ENCODE data around the gene RHOG. TPM values are rescaled to one million over a fixed set of nuclear protein-coding genes. Genes with fewer than 3 reads are reported as not detected.

The RHOG gene
- total RNA-seq, 2 experiments from 2014 or later: 101 to 106 TPM

DNA sequence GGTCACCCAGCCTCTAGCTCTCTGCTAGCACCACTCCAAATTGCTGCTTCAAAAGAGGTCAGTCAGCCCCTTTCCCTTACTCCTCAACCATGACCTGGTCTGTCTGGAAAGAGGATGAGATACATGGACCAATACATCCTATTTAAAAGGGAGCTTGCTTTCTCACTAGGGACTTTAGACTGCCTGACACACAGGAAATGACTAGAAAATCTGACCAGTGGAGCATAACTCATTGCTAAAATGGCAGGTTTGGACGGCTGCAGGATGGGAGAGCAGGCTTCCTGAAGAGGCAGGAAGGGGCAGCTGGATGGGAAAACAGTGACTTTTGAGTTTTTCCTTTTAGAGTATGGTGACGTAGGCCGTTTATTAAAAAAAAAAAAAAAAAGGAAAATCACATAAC is 40.0 kb upstream of the RHOG start:
- Histone ChIP-seq H3K4me3 (ENCODE audit: low read length) (no peak overlapping the region), H3K4me1 (ENCODE audit: insufficient read depth, low read length) (peaks cover 38% of the 10 kb centered on the region)
- POLR2A ChIA-PET: interaction anchor here (1.1 kb wide), 1 partner anchor 25 kb away, joined by 9 read pairs; the partner anchor contains the start of gene STIM1

DNA sequence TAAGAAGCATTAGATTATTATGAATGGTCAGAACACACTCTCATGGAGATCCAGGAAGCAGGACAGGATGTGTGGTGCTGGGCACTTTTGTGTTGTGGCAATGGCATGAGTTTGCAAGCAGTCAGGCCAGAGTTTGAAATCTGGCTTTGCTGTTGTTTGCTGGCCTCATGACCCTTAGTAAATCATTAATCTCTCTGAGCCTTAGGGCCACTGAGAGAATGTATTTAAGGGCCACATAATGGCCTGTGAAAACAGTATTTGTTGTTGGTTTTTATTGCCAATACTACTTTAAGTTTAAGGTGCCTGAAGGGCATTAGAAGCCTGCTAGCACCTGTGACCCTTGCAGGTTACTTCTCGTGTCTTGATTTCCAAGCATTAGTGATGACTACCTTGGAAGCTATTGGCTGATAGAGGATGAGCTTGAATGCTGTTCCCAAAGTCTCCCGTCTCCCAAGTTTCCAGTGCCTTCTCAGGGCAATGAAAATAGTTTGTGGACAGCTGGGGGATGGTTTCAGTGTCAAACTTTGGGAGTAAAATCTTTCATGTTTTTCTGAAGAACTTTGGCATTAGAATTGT is 39.3 kb upstream of the RHOG start:
- POLR2A ChIA-PET: interaction anchor here (1.1 kb wide), 1 partner anchor 25 kb away, joined by 9 read pairs; the partner anchor contains the start of gene STIM1
- peaks cover 6% of the 10 kb centered on the region for H3K36me3 Mint-ChIP-seq (ENCODE audit: low read depth)

More for the DNA sequence above, 40.0 kb upstream of the RHOG start:
- Histone ChIP-seq H3K36me3 (ENCODE audit: insufficient read depth, low read length) (no peaks in the 10 kb centered on the region), H3K27ac (ENCODE audit: low read depth in 1 of 2, low read length in 2 of 2) (no peak overlapping the region), H3K27me3 (ENCODE audit: control insufficient read depth in 1 of 2, insufficient read depth in 2 of 2, low read length in 2 of 2) (no peaks in the 10 kb centered on the region), H3K9me3 (ENCODE audit: control insufficient read depth in 1 of 2, insufficient read depth in 1 of 2, low read length in 2 of 2) (no peaks in the 10 kb centered on the region)
- no peak for ATAC-seq (ENCODE audit: poor library complexity)
- DNase-seq: no peak
- peaks cover 80% of the 10 kb centered on the region for H3K4me1 Mint-ChIP-seq (ENCODE audit: low read depth)
- H3K27ac Mint-ChIP-seq: peak overlapping the region; percentile 60
- no peak overlapping the region for H3K4me3 Mint-ChIP-seq
- intact Hi-C loops (cut with DNase I, micrococcal nuclease): loop anchor here in 1 of 2 experiments (5.0 kb wide), 1 partner anchor 33 kb away; no protein-coding TSS in a partner anchor
- no peaks in the 10 kb centered on the region for H3K27me3 Mint-ChIP-seq
- H3K36me3 Mint-ChIP-seq (ENCODE audit: low read depth): peaks cover 6% of the 10 kb centered on the region
- TF ChIP-seq, protein P1, sequence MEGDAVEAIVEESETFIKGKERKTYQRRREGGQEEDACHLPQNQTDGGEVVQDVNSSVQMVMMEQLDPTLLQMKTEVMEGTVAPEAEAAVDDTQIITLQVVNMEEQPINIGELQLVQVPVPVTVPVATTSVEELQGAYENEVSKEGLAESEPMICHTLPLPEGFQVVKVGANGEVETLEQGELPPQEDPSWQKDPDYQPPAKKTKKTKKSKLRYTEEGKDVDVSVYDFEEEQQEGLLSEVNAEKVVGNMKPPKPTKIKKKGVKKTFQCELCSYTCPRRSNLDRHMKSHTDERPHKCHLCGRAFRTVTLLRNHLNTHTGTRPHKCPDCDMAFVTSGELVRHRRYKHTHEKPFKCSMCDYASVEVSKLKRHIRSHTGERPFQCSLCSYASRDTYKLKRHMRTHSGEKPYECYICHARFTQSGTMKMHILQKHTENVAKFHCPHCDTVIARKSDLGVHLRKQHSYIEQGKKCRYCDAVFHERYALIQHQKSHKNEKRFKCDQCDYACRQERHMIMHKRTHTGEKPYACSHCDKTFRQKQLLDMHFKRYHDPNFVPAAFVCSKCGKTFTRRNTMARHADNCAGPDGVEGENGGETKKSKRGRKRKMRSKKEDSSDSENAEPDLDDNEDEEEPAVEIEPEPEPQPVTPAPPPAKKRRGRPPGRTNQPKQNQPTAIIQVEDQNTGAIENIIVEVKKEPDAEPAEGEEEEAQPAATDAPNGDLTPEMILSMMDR (IDR thresholded peaks at IDR 0.05): no peak
- H3K9me3 Mint-ChIP-seq: no peaks in the 10 kb centered on the region
- CTCF ChIA-PET: interaction anchor here (0.7 to 2.3 kb wide), 3 partner anchors 10 to 37 kb away, joined by 3 to 14 read pairs (median 4); partner anchors contain the start of gene STIM1

GRCh38 chr11:3879216-3879966 is 38.6 kb upstream of the RHOG start:
- no peaks in the 10 kb centered on the region for H3K27me3 ChIP-seq (ENCODE audit: control insufficient read depth in 1 of 2, insufficient read depth in 2 of 2, low read length in 2 of 2)
- TF ChIP-seq, protein P1 (IDR thresholded peaks at IDR 0.05): no peak
- no peaks in the 10 kb centered on the region for H3K9me3 ChIP-seq (ENCODE audit: control insufficient read depth in 1 of 2, insufficient read depth in 1 of 2, low read length in 2 of 2)
- peaks cover 37% of the 10 kb centered on the region for H3K4me1 ChIP-seq (ENCODE audit: insufficient read depth, low read length)
- H3K36me3 ChIP-seq (ENCODE audit: insufficient read depth, low read length): no peaks in the 10 kb centered on the region
- Mint-ChIP-seq H3K9me3 (no peaks in the 10 kb centered on the region), H3K4me3 (peak overlapping the region; percentile 21), H3K27ac (peak overlapping the region; percentile 63), H3K27me3 (no peaks in the 10 kb centered on the region), H3K4me1 (ENCODE audit: low read depth) (peaks cover 87% of the 10 kb centered on the region), H3K36me3 (ENCODE audit: low read depth) (peaks cover 6% of the 10 kb centered on the region)
- H3K4me3 ChIP-seq (ENCODE audit: low read length): no peak overlapping the region
- no peak for ATAC-seq (ENCODE audit: poor library complexity)
- ChIA-PET POLR2A (interaction anchor here (1.0 to 1.3 kb wide), 2 partner anchors 11 to 24 kb away, joined by 4 to 6 read pairs; partner anchors contain the start of gene STIM1), CTCF (interaction anchor here (0.8 to 2.3 kb wide), 5 partner anchors 19 to 538 kb away, joined by 3 to 14 read pairs (median 5); partner anchors contain the start of gene STIM1)
- peak in 1 of 14 experiments; percentile 34 for DNase-seq
- peak overlapping the region in 1 of 2 donors; percentile 26 for H3K27ac ChIP-seq (ENCODE audit: low read depth in 1 of 2, low read length in 2 of 2)
- intact Hi-C loops (cut with DNase I, micrococcal nuclease): no loop called here

More for the DNA sequence above, 39.3 kb upstream of the RHOG start:
- H3K27ac Mint-ChIP-seq: peak overlapping the region; percentile 63
- intact Hi-C loops (cut with DNase I, micrococcal nuclease): loop anchor here in 1 of 2 experiments (5.0 kb wide), 1 partner anchor 33 kb away; no protein-coding TSS in a partner anchor
- peaks cover 40% of the 10 kb centered on the region for H3K4me1 ChIP-seq (ENCODE audit: insufficient read depth, low read length)
- CTCF ChIA-PET: interaction anchor here (0.7 to 2.3 kb wide), 3 partner anchors 10 to 37 kb away, joined by 3 to 14 read pairs (median 4); partner anchors contain the start of gene STIM1
- no peak overlapping the region for H3K4me3 Mint-ChIP-seq
- H3K4me1 Mint-ChIP-seq (ENCODE audit: low read depth): peaks cover 86% of the 10 kb centered on the region
- H3K27me3 Mint-ChIP-seq: no peaks in the 10 kb centered on the region
- no peaks in the 10 kb centered on the region for H3K27me3 ChIP-seq (ENCODE audit: control insufficient read depth in 1 of 2, insufficient read depth in 2 of 2, low read length in 2 of 2)
- peak overlapping the region in 1 of 2 donors; percentile 26 for H3K27ac ChIP-seq (ENCODE audit: low read depth in 1 of 2, low read length in 2 of 2)
- no peaks in the 10 kb centered on the region for H3K36me3 ChIP-seq (ENCODE audit: insufficient read depth, low read length)
- TF ChIP-seq, protein P1 (IDR thresholded peaks at IDR 0.05): no peak
- H3K9me3 ChIP-seq (ENCODE audit: control insufficient read depth in 1 of 2, insufficient read depth in 1 of 2, low read length in 2 of 2): no peaks in the 10 kb centered on the region
- H3K4me3 ChIP-seq (ENCODE audit: low read length): no peak overlapping the region
- DNase-seq (no peak), ATAC-seq (ENCODE audit: poor library complexity) (no peak)
- no peaks in the 10 kb centered on the region for H3K9me3 Mint-ChIP-seq

Data from CD4-positive, alpha-beta T cell (primary cell).